NCI-H1105 treated with DMSO at 0.1 percent for 48 hours (cell line): Measurements from ENCODE around the gene PHC2.
A peak's percentile ranks its signal among the peaks of the same experiment; 100 is the strongest.

ENCODE experiments used
- DNase-seq: peaks from one replicate; lab custom pipeline; 2025; lab: John Stamatoyannopoulos, UW

The PHC2 gene

GRCh38 chr1:33349778-33350610, 80.9 kb downstream of the PHC2 start:
- DNase-seq: peak; percentile 80

GRCh38 chr1:33349081-33349759, 81.7 kb downstream of the PHC2 start:
- no peak for DNase-seq

- peak; percentile 12 for DNase-seq
These were observed 82.2 kb downstream of the PHC2 start for GRCh38 chr1:33348676-33349080.

- no peak for DNase-seq
These were observed 82.7 kb downstream of the PHC2 start for GRCh38 chr1:33348194-33348593.

GRCh38 chr1:33347650-33347992, 83.3 kb downstream of the PHC2 start:
- no peak for DNase-seq

- no peak for DNase-seq
These were observed 83.8 kb downstream of the PHC2 start for GRCh38 chr1:33346927-33347649.

GRCh38 chr1:33346533-33346926, 84.4 kb downstream of the PHC2 start:
- no peak for DNase-seq

GRCh38 chr1:33344896-33345560, 85.9 kb downstream of the PHC2 start:
- no peak for DNase-seq

GRCh38 chr1:33343539-33343938, 87.4 kb downstream of the PHC2 start:
- DNase-seq: no peak

- peak; percentile 71 for DNase-seq
These were observed 88.7 kb downstream of the PHC2 start for GRCh38 chr1:33342041-33342723.

- DNase-seq: no peak
These were observed 89.7 kb downstream of the PHC2 start for GRCh38 chr1:33341190-33341589.

- DNase-seq: no peak
These were observed 91.5 kb downstream of the PHC2 start for GRCh38 chr1:33339413-33339812.

- no peak for DNase-seq
These were observed 92.3 kb downstream of the PHC2 start for GRCh38 chr1:33338440-33339211.

GRCh38 chr1:33338048-33338439, 92.9 kb downstream of the PHC2 start:
- no peak for DNase-seq

- DNase-seq: no peak
These were observed 93.5 kb downstream of the PHC2 start for GRCh38 chr1:33337441-33337840.

GRCh38 chr1:33336580-33336979, 94.3 kb downstream of the PHC2 start:
- DNase-seq: no peak

GRCh38 chr1:33335020-33335419, 95.9 kb downstream of the PHC2 start:
- DNase-seq: no peak

- DNase-seq: no peak
These were observed 96.8 kb downstream of the PHC2 start for GRCh38 chr1:33334081-33334552.

- no peak for DNase-seq
These were observed 98.0 kb downstream of the PHC2 start for GRCh38 chr1:33332881-33333280.

GRCh38 chr1:33332357-33332789, 98.5 kb downstream of the PHC2 start:
- DNase-seq: no peak
